ENCODE data around the gene IL19.
A peak's percentile ranks its signal among the peaks of the same experiment; 100 is the strongest.

IL19 gene

GRCh38 chr1:206770531-206771337 is at the start of gene IL19:
IL19 (plus strand) TSS chr1:206770773; CDS start chr1:206836663, 65,890 bp downstream.
- DNase-seq, result peak; percentile 68

DNA sequence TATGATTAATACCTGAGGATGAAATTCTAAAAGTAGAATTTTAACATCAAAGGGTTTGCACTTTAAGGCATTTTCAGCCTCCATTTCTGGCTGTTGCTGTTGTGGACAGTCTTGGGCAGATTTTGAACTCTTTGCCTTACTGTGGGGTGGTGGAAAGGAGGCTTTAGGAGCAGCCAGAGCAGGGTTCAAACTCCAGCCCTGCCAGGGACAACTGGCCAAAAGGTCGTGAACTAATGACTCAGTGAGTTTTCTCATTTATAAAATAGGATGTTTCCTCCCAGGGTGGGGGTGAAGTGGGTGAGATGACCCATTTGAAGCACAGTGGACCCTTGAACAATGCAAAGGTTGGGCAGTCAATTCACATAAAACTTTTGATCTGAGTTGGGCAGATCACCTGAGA is 49.1 kb upstream of the IL19 start:
- DNase-seq, result no peak

- DNase-seq, result no peak
These were observed 47.7 kb upstream of the IL19 start for GRCh38 chr1:206722751-206723461.

DNA sequence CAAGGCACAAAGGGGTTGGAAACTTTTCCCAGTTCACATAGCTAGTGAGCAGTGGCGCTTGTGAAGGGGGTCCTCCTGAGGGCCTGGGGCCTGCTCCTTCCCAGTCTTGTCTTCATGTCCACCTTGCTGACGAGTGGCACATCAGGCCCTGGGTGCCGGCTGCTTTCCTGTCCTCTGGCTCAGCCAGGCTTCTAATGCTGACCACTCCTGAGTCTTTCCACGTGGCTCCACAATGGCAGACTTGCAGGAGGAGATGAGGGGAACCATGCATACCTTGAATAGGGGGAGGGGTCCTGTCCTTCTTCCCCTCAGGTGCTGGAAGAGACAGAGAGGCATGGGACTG is 47.1 kb upstream of the IL19 start:
- DNase-seq, result no peak

GRCh38 chr1:206723805-206724472 is 46.6 kb upstream of the IL19 start:
- DNase-seq, result no peak

DNA sequence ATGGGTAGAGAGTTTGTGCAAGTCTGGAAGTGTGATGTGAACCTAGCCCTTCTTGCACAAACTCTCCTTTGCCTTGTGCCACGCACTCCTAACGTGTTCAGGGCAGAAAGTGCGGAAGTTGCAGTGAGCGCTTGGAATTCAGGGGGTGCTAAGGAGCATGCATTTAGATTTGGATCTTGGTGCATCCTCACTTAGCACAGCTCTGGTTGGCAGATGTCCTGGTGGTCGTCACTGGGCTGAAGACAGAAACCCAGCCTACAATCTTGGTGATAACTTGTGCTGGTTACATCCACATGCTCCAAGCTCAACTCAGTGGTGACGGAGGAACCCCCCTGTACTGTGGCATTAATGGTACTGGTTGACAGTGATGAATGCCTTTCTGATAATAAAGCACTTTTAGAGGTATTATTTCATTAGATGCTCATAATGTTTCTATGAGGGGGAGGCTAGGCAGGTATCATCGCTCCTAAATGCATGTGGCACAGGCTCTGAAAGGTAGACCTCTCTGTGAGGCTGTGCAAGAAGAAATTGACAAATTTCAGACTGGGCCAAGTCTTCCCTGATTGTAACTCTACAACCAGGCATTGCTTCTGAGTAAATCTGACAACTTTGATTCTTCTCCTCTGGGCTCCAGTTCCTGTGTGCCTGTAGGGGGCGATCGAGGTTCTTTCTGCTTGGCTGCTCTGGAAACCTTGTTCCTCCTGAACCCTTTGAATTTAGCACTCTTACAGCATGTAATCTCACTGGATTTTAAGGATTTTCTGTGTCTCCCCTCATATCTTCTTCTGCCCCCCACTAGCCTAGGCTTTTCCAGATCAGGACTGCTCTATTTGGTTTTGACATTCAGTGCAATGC is 45.2 kb upstream of the IL19 start:
- peak; percentile 40 for DNase-seq

DNA sequence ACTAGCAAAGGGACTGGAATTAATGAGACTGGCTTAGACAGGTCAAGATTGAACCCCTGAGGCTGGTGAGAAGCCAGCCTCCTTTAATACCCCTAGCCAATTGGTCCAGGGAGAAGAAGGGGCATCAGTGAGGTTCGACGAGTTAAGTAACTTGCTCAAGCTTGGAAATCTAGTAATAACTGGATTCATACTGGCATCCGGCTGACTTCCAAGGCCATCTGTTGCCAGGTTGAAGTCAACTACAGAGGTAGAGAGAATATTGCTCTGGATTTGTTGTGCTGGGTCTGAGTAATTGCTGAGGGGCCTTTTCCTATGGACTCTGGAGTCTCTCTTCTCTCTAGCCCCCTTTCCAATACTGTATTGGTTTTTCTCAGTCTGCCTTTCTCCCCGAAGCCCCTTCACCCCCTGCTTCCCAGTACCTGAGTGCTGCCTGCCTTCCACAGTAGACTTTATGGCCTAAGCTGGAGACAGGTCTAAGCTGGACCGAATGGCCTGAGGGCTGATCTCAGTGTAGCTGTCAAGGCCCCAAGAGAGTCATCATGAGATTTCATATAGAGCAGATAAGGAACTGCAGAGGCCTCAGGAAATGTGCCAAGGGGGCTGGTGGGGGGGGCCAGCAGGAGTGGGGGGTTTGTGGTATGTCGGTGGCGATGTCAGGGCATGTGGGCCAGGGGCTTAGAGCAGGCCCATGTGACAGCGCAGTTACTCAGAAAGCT is 42.4 kb upstream of the IL19 start:
- no peak for DNase-seq

- DNase-seq, result no peak
These were observed 41.9 kb upstream of the IL19 start for GRCh38 chr1:206728697-206728987.

DNA sequence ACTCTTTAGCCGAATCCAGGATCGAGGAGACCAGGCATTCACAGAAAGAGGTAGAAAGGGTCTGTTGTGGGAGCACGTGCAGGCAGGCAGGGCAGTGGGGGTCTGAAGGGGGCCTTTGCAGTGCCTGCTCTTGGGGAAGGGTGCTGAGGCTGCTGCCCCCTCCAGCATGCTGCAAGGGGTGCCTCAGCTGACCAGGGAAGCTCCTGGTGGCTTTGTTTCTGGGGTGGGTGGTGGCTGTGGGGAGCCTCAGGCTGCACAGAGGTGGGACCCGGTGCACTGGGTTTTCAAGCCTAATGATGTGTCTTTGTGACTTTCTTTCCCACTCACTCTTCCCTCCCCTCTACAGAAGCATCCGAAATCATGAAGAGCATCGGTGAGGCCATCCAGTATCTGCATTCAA is 41.5 kb upstream of the IL19 start:
- DNase-seq, result no peak

DNA sequence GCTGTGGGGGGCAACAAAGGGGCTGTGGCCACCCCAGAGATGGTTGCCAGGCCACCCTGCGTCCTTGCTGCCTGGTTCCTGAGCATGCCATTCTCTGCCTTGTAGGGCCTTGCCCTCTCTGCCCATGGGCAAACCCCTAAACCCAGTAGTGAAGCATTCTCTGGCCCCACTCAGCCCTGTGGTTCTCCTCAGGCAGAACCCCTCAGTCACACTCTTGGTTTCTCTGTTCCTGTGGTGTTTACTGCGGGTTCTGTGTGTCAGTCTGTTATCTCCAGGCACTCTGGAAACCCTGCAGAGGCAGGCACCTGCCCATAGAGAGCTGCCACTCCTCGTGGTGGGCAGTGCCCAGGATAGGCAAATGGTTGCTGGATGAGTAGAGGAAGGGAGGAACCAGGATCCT is 41.1 kb upstream of the IL19 start:
- DNase-seq, result no peak

DNA sequence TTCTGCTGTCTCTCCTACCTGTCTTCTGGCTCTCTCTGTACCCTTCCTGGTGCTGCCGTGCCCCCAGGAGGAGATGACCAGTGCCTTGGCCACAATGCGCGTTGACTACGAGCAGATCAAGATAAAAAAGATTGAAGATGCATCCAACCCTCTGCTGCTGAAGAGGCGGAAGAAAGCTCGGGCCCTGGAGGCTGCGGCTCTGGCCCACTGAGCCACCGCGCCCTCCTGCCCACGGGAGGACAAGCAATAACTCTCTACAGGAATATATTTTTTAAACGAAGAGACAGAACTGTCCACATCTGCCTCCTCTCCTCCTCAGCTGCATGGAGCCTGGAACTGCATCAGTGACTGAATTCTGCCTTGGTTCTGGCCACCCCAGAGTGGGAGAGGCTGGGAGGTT is 38.1 kb upstream of the IL19 start:
- DNase-seq, result no peak

DNA sequence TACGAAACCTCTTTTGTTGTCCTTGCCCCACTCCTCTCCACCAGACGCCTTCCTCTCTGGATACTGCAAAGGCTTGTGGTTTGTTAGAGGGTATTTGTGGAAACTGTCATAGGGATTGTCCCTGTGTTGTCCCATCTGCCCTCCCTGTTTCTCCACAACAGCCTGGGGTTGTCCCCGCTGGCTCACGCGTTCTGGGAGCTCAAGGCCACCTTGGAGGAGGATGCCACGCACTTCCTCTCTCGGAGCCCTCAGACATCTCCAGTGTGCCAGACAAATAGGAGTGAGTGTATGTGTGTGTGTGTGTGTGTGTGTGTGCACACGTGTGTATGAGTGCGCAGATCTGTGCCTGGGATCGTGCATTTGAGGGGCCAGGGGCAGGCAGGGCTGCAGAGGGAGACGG is 37.6 kb upstream of the IL19 start:
- no peak for DNase-seq

GRCh38 chr1:206734499-206735142 is 36.0 kb upstream of the IL19 start:
- peak; percentile 54 for DNase-seq

DNA sequence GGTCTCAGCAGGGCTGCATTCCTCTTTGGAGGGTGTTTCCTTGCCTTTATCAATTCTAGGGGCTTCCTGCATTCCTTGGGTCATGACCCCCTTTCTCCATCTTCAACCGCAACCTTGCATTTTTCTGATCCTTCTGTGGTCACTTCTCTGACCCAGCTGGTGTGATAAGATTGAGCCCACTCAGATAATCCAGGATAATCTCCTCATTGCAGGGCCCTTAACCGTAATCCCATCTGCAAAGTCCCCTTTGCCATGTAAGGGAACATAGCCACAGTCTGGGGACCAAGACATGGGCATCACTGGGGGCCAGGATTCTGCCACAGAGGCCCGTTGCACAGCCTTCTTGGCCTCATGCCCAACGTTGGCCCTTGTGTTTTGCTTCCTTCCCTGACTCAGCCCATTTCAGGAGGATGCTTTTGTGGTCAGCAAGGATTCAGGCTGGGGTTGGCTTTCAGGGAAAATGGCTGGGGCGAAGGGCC is 35.0 kb upstream of the IL19 start:
- no peak for DNase-seq

DNA sequence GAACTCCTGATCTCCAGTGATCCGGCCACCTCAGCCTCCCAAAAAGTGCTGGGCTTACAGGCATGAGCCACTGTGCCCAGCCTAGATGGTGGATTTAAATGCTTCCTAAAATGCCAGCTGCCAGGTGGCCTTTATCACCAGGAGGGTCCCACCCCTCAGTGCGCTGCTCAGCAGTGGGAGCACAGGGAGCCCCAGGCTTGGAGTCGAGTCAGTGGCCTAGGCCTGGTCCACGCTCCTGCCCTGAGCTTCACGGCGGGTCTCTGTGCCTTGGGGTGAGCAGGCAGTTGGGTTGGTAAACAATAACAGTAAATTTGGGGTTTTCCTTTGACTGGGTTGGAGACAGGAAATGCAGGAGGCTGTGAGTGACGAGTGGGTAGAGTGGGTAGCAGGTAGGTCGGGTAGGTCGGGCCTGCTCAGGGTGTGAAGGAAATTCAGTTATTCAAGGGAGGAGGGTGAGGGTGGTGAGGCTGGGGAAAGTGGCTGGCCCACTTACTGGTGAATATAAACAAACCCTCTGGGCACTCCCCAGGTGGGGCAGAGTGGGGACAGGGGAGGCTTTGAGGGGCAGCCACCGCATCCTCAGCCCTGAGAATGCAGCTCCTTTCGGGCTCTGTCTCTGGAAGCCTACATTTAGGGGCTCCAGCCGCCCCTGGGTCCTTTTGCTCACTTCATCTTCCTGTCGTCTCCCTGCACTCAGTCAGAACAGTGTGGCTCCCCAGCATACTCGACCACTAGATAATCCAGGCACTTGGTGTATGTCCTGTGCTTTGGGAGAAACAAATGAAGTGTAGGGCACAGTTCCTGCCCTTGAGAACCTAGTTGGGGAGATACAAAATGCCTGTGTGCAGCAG is 33.5 kb upstream of the IL19 start:
- peak; percentile 72 for DNase-seq

DNA sequence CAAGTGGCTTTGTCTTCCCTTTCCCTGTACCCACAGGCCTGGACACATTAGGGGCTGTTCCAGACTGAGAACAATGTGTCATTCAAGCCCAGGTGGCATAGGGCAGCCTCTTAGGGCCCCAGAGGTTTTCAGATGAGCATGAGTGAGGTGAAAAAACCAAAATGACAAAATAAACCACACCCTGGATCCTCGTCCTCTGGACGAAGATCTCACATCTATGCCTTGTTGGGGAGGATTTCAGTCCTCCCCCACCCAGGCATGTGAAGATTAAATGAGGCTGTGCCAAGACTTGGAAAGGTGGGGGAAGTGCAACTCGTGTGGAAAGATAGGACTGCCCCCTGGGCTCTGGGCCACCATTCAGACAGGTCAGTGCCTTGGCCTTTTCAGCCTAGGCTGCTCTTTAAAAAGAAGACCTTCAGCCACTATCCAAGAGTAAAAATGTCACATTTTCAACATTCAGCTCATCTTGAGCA is 32.8 kb upstream of the IL19 start:
- DNase-seq, result peak; percentile 55

GRCh38 chr1:206738370-206739366 is 31.9 kb upstream of the IL19 start:
- no peak for DNase-seq

GRCh38 chr1:206739411-206740076 is 31.0 kb upstream of the IL19 start:
- no peak for DNase-seq

GRCh38 chr1:206741142-206741701 is 29.4 kb upstream of the IL19 start:
- no peak for DNase-seq

All from NK-92 treated with Interleukin-12 subunit alpha and Interleukin-12 subunit beta, amount 100 ng/mL, for 24 hours (cell line).